H9 (cell line): Measurements from ENCODE around the gene HOXD4. TPM values are rescaled to one million over a fixed set of nuclear protein-coding genes. Genes with fewer than 3 reads are reported as not detected.

ENCODE experiments used
- DNase-seq: peaks from one replicate; pipeline ENCODE4 v3.0.0-alpha.2; 2017
- H2AFZ ChIP-seq: one replicate; pipeline ENCODE4 v1.6.1; 2013; ENCODE audit warnings: mild to moderate bottlenecking, low read length, control low read depth, moderate library complexity
- H2AK5ac ChIP-seq: 2 replicates; pipeline ENCODE4 v1.6.1; 2013; ENCODE audit warnings: low read length, control low read depth, mixed read lengths; ENCODE audit not compliant: insufficient read length
- H2BK120ac ChIP-seq: one replicate; pipeline ENCODE4 v1.6.1; 2013; ENCODE audit warnings: low read depth, mild to moderate bottlenecking, low read length, control low read depth, inconsistent platforms; ENCODE audit not compliant: poor library complexity, severe bottlenecking
- H2BK12ac ChIP-seq: 2 replicates; pipeline ENCODE4 v1.6.1; 2013; ENCODE audit warnings: low read length, control low read depth, mixed read lengths, low read depth; ENCODE audit not compliant: insufficient read length
- H2BK15ac ChIP-seq: 2 replicates; pipeline ENCODE4 v1.6.1; 2013; ENCODE audit warnings: low read depth, low read length, control low read depth
- H2BK20ac ChIP-seq: one replicate; pipeline ENCODE4 v1.6.1; 2013; ENCODE audit warnings: low read depth, mild to moderate bottlenecking, low read length, control low read depth, inconsistent platforms; ENCODE audit not compliant: poor library complexity, severe bottlenecking
- H2BK5ac ChIP-seq: 2 replicates; pipeline ENCODE4 v1.6.1; 2013; ENCODE audit warnings: low read length, control low read depth, mixed read lengths; ENCODE audit not compliant: insufficient read length
- H3K14ac ChIP-seq: 2 replicates; pipeline ENCODE4 v1.6.1; 2013; ENCODE audit warnings: low read length, control low read depth; ENCODE audit not compliant: insufficient read depth
- H3K18ac ChIP-seq: 2 replicates; pipeline ENCODE4 v1.6.1; 2013; ENCODE audit warnings: low read depth, mild to moderate bottlenecking, mixed read lengths, low read length, control low read depth; ENCODE audit not compliant: insufficient read length
- H3K23ac ChIP-seq: 2 replicates; pipeline ENCODE4 v1.6.1; 2013; ENCODE audit warnings: low read length, control low read depth, mixed read lengths, low read depth; ENCODE audit not compliant: insufficient read length
- H3K23me2 ChIP-seq: 2 replicates; pipeline ENCODE4 v1.6.1; 2013; ENCODE audit warnings: low read depth, mild to moderate bottlenecking, mixed read lengths, low read length, control low read depth; ENCODE audit not compliant: insufficient read length, poor library complexity, severe bottlenecking
- H3K27ac ChIP-seq: 2 replicates; pipeline ENCODE4 v1.5.1; 2013; ENCODE audit warnings: low read length, control low read depth, mixed read lengths, low read depth; ENCODE audit not compliant: insufficient read length
- H3K27me3 ChIP-seq: 2 replicates; pipeline ENCODE4 v1.6.1; 2013; ENCODE audit warnings: low read length, control low read depth, inconsistent platforms; ENCODE audit not compliant: insufficient read depth
- H3K4ac ChIP-seq: 2 replicates; pipeline ENCODE4 v1.6.1; 2013; ENCODE audit warnings: low read depth, mild to moderate bottlenecking, control low read depth, inconsistent platforms, low read length, moderate library complexity
- H3K4me1 ChIP-seq: 2 replicates; pipeline ENCODE4 v1.6.1; 2013; ENCODE audit warnings: low read length, control low read depth, inconsistent platforms; ENCODE audit not compliant: insufficient read depth
- H3K4me2 ChIP-seq: 2 replicates; pipeline ENCODE4 v1.6.1; 2013; ENCODE audit warnings: low read length, control low read depth, mixed read lengths; ENCODE audit not compliant: insufficient read length, insufficient read depth
- H3K56ac ChIP-seq: 2 replicates; pipeline ENCODE4 v1.6.1; 2013; ENCODE audit warnings: low read depth, mild to moderate bottlenecking, mixed read lengths, low read length, control low read depth; ENCODE audit not compliant: insufficient read length
- H3K79me1 ChIP-seq: 2 replicates; pipeline ENCODE4 v1.6.1; 2013; ENCODE audit warnings: low read depth, mild to moderate bottlenecking, moderate library complexity, low read length, control low read depth, inconsistent platforms; ENCODE audit not compliant: insufficient read depth, poor library complexity, severe bottlenecking
- H3K79me2 ChIP-seq: 2 replicates; pipeline ENCODE4 v1.6.1; 2013; ENCODE audit warnings: low read length, control low read depth, inconsistent platforms; ENCODE audit not compliant: insufficient read depth
- H3K9ac ChIP-seq: 2 replicates; pipeline ENCODE4 v1.6.1; 2013; ENCODE audit warnings: low read length, control low read depth, mixed read lengths; ENCODE audit not compliant: insufficient read length; ENCODE audit errors: extremely low read depth
- H3K9me3 ChIP-seq: one replicate; pipeline ENCODE4 v1.6.1; 2013; ENCODE audit warnings: low read depth, low read length, inconsistent platforms; ENCODE audit not compliant: control insufficient read depth
- H3T11ph ChIP-seq: one replicate; pipeline ENCODE4 v1.6.1; 2013; ENCODE audit warnings: mild to moderate bottlenecking, low read length, control low read depth, inconsistent platforms
- H4K20me1 ChIP-seq: one replicate; pipeline ENCODE4 v1.6.1; 2013; ENCODE audit not compliant: control insufficient read depth, insufficient read length, insufficient read depth
- H4K5ac ChIP-seq: 2 replicates; pipeline ENCODE4 v1.6.1; 2013; ENCODE audit warnings: low read depth, mild to moderate bottlenecking, mixed read lengths, low read length, control low read depth; ENCODE audit not compliant: insufficient read length
- H4K8ac ChIP-seq: replicated peaks from 2 replicates; pipeline ENCODE4 v1.6.1; 2013; ENCODE audit warnings: low read length, control low read depth, mixed read lengths, low read depth; ENCODE audit not compliant: insufficient read length
- H4K91ac ChIP-seq: 2 replicates; pipeline ENCODE4 v1.6.1; 2013; ENCODE audit warnings: low read depth, mild to moderate bottlenecking, moderate library complexity, mixed read lengths, low read length, control low read depth; ENCODE audit not compliant: insufficient read length
- H3K27ac Mint-ChIP-seq, 3 experiments: 2 replicates in 2 of 3; 3 replicates in 1 of 3; pipeline ENCODE4 v1.8.0; 2020 to 2021; ENCODE audit warnings: mixed read lengths in 3 of 3, mild to moderate bottlenecking in 1 of 3, moderate library complexity in 1 of 3
- H3K27me3 Mint-ChIP-seq: 2 replicates; pipeline ENCODE4 v1.8.0; 2021; ENCODE audit warnings: low read depth, mild to moderate bottlenecking, moderate library complexity, mixed read lengths
- H3K36me3 Mint-ChIP-seq, 3 experiments: 2 replicates in 2 of 3; 3 replicates in 1 of 3; pipeline ENCODE4 v1.8.0; 2020 to 2021; ENCODE audit warnings: low read depth in 3 of 3, mixed read lengths in 3 of 3; ENCODE audit not compliant: insufficient read depth in 1 of 3
- H3K4me1 Mint-ChIP-seq, 2 experiments: 2 replicates each; pipeline ENCODE4 v1.8.0; 2020; ENCODE audit warnings: mixed read lengths in 2 of 2
- H3K4me3 Mint-ChIP-seq, 2 experiments: 2 replicates in 1 of 2; 3 replicates in 1 of 2; pipeline ENCODE4 v1.8.0; 2020 to 2021; ENCODE audit warnings: mild to moderate bottlenecking in 2 of 2, mixed read lengths in 2 of 2, moderate library complexity in 1 of 2
- H3K9me3 Mint-ChIP-seq, 2 experiments: 2 replicates in 1 of 2; 3 replicates in 1 of 2; pipeline ENCODE4 v1.8.0; 2020; ENCODE audit warnings: mild to moderate bottlenecking in 2 of 2, mixed read lengths in 2 of 2, moderate library complexity in 1 of 2
- CTCF ChIP-seq: fragments of 200-600 bp; sonication (generic); conservative IDR thresholded peaks from 3 replicates; pipeline ENCODE4 v1.8.0; 2021; ENCODE audit warnings: antibody characterized with exemption, mild to moderate bottlenecking
- WGBS: extraction: QIAGEN DNeasy Blood & Tissue Kit; methylation state at CpG from one replicate; pipeline ENCODE4 v1.1.7; 2013; ENCODE audit warnings: missing lambda C conversion rate, low lambda C conversion rate, mixed read lengths; ENCODE audit not compliant: insufficient read length; ENCODE audit errors: extremely low coverage; 5-methylcytosine and 5-hydroxymethylcytosine counted together
- total RNA-seq: library from RNA; stranded (reverse); gene quantifications from 2 replicates; pipeline ENCODE4 v1.2.1, GENCODE V29; 2021

HOXD4 gene
- total RNA-seq, 1 experiment from 2014 or later: not detected

DNA sequence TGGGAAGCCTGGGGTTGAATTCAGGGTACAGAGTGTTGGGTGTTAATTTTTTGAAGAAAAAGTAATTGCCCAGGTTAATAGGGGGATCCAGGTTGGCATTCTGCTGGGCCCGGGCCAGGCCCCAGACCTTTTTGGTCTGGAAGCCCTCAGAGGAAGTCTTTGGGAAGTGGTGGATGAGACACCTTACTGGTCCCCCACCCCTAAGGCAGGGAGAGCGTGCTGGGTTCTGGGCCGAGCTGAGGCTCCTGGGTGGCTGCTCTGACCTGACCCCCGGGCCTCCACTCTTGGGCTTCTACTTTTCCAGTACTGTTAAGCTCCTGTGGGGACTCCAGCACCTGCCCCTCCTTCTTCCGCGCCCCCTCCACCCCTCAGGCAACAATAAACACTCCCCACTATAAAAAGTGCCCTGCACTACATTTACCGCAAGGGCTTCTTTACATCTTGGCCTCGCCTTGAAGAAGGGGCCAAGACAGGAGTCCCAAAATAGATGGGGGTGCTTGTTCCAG lies 5.0 kb downstream of the HOXD4 start:
- H3K27ac ChIP-seq: no peak overlapping the region
- no peak overlapping the region for H2AFZ ChIP-seq

More for the DNA sequence above, 5.0 kb downstream of the HOXD4 start:
- H4K91ac ChIP-seq: no peak overlapping the region
- no peaks in the 10 kb centered on the region; a peak in 1 of 7 replicates for H3K36me3 Mint-ChIP-seq
- H3K56ac ChIP-seq: no peak overlapping the region
- no CpG with 5 or more reads among the region's 8 CpGs for WGBS
- no peak overlapping the region for H2BK15ac ChIP-seq
- H4K20me1 ChIP-seq: peaks cover 2% of the 10 kb centered on the region
- H3K23me2 ChIP-seq: no peaks in the 10 kb centered on the region
- no peak overlapping the region for H2BK120ac ChIP-seq
- peaks cover 6 to 29% of the 10 kb centered on the region in 2 experiments; a peak in 3 of 4 replicates for H3K4me1 Mint-ChIP-seq
- H3K27ac Mint-ChIP-seq: no peak overlapping the region
- no peak overlapping the region for H4K5ac ChIP-seq
- no peak overlapping the region for H3K4ac ChIP-seq
- H4K8ac ChIP-seq: no peak overlapping the region
- H2BK5ac ChIP-seq: no peak overlapping the region
- no peak overlapping the region for H3K14ac ChIP-seq
- H2BK12ac ChIP-seq: no peak overlapping the region
- no peak overlapping the region for H3K4me3 Mint-ChIP-seq
- H3K18ac ChIP-seq: no peak overlapping the region
- H3T11ph ChIP-seq: no peak overlapping the region
- no peak for TF ChIP-seq CTCF
- no peaks in the 10 kb centered on the region; the same call in 1 of the 2 replicates for H3K4me1 ChIP-seq
- no peak overlapping the region for H3K23ac ChIP-seq
- no peak for DNase-seq
- H3K79me2 ChIP-seq: no peaks in the 10 kb centered on the region
- H3K4me2 ChIP-seq: no peak overlapping the region
- H3K9me3 ChIP-seq: no peaks in the 10 kb centered on the region
- peaks cover 100% of the 10 kb centered on the region for H3K27me3 Mint-ChIP-seq
- no peak overlapping the region for H3K9ac ChIP-seq
- H3K79me1 ChIP-seq: no peaks in the 10 kb centered on the region
- peaks cover 100% of the 10 kb centered on the region for H3K27me3 ChIP-seq
- H3K9me3 Mint-ChIP-seq: peaks cover 0 to 5% of the 10 kb centered on the region in 2 experiments; a peak in 3 of 5 replicates
- no peak overlapping the region for H2AK5ac ChIP-seq
- H2BK20ac ChIP-seq: no peak overlapping the region
